SKM-1 treated with dmso at 0.1 percent for 144 hours (cell line): ENCODE data around the gene IGF1R.

Source experiments
- DNase-seq: peaks from one replicate; lab custom pipeline; 2025; ENCODE audit not compliant: unreplicated experiment; lab: John Stamatoyannopoulos, UW

Gene IGF1R

GRCh38 chr15:98817745-98818144 lies 169.4 kb downstream of the IGF1R start:
- no peak for DNase-seq

GRCh38 chr15:98823012-98823458 lies 174.7 kb downstream of the IGF1R start:
- DNase-seq: peak; percentile 15

GRCh38 chr15:98823616-98824015 lies 175.3 kb downstream of the IGF1R start:
- no peak for DNase-seq

- DNase-seq: no peak
Measured at GRCh38 chr15:98824595-98824994, 176.3 kb downstream of the IGF1R start.

- no peak for DNase-seq
Measured at GRCh38 chr15:98826658-98827057, 178.3 kb downstream of the IGF1R start.

- no peak for DNase-seq
Measured at GRCh38 chr15:98827217-98827616, 178.9 kb downstream of the IGF1R start.

- DNase-seq: no peak
Measured at GRCh38 chr15:98830034-98830634, 181.8 kb downstream of the IGF1R start.

- no peak for DNase-seq
Measured at GRCh38 chr15:98834976-98835375, 186.6 kb downstream of the IGF1R start.

- DNase-seq: no peak
Measured at GRCh38 chr15:98835876-98836275, 187.5 kb downstream of the IGF1R start.

- DNase-seq: no peak
Measured at GRCh38 chr15:98838387-98839259, 190.3 kb downstream of the IGF1R start.

GRCh38 chr15:98840053-98840452 lies 191.7 kb downstream of the IGF1R start:
- DNase-seq: no peak

GRCh38 chr15:98841419-98841970 lies 193.2 kb downstream of the IGF1R start:
- no peak for DNase-seq

GRCh38 chr15:98842192-98842972 lies 194.0 kb downstream of the IGF1R start:
- no peak for DNase-seq

GRCh38 chr15:98842973-98843285 lies 194.6 kb downstream of the IGF1R start:
- DNase-seq: peak; percentile 14

GRCh38 chr15:98843844-98844243 lies 195.5 kb downstream of the IGF1R start:
- DNase-seq: no peak

- DNase-seq: no peak
Measured at GRCh38 chr15:98844261-98844660, 195.9 kb downstream of the IGF1R start.

GRCh38 chr15:98845138-98845884 lies 197.0 kb downstream of the IGF1R start:
- DNase-seq: peak; percentile 11

GRCh38 chr15:98850961-98851572 lies 202.7 kb downstream of the IGF1R start:
- peak; percentile 17 for DNase-seq

GRCh38 chr15:98853161-98853560 lies 204.8 kb downstream of the IGF1R start:
- DNase-seq: peak; percentile 79
